ENCODE measurements around the gene CFAP97.
"Not testable (repeated sequence)": the region's sequence is repeated elsewhere in the genome, so short reads cannot be mapped to it uniquely, and the experiment has no call there.

CFAP97 gene

GRCh38 chr4:185203486-185204237 is at the start of gene CFAP97:
Gene CFAP97, minus strand, starts transcription at chr4:185204000. Its CDS starts 12,804 bp downstream, at chr4:185191196.
- peak; percentile 41 for DNase-seq

GRCh38 chr4:185249105-185249504 is 45.3 kb upstream of the CFAP97 start:
- no peak for DNase-seq

GRCh38 chr4:185248393-185249039 is 44.7 kb upstream of the CFAP97 start:
- no peak for DNase-seq

- no peak for DNase-seq
These were observed 43.4 kb upstream of the CFAP97 start for GRCh38 chr4:185247151-185247550.

GRCh38 chr4:185246453-185246852 is 42.7 kb upstream of the CFAP97 start:
- DNase-seq: no peak

GRCh38 chr4:185244763-185245162 is 41.0 kb upstream of the CFAP97 start:
- DNase-seq: no peak

- DNase-seq: no peak
These were observed 40.1 kb upstream of the CFAP97 start for GRCh38 chr4:185243879-185244278.

GRCh38 chr4:185242749-185243533 is 39.1 kb upstream of the CFAP97 start:
- no peak for DNase-seq

- not testable (repeated sequence) for DNase-seq
These were observed 36.7 kb upstream of the CFAP97 start for GRCh38 chr4:185240486-185240885.

GRCh38 chr4:185238750-185239149 is 35.0 kb upstream of the CFAP97 start:
- no peak for DNase-seq

- DNase-seq: no peak
These were observed 34.4 kb upstream of the CFAP97 start for GRCh38 chr4:185238215-185238681.

GRCh38 chr4:185237175-185237574 is 33.4 kb upstream of the CFAP97 start:
- no peak for DNase-seq

GRCh38 chr4:185235843-185236503 is 32.2 kb upstream of the CFAP97 start:
- no peak for DNase-seq

- no peak for DNase-seq
These were observed 31.5 kb upstream of the CFAP97 start for GRCh38 chr4:185235119-185235842.

GRCh38 chr4:185232370-185232769 is 28.6 kb upstream of the CFAP97 start:
- DNase-seq: no peak

GRCh38 chr4:185229021-185229818 is 25.4 kb upstream of the CFAP97 start:
- DNase-seq: no peak

GRCh38 chr4:185227713-185228278 is 24.0 kb upstream of the CFAP97 start:
- DNase-seq: no peak

GRCh38 chr4:185227131-185227551 is 23.3 kb upstream of the CFAP97 start:
- no peak for DNase-seq

- DNase-seq: no peak
These were observed 22.1 kb upstream of the CFAP97 start for GRCh38 chr4:185225940-185226339.

GRCh38 chr4:185224597-185224996 is 20.8 kb upstream of the CFAP97 start:
- DNase-seq: no peak

GRCh38 chr4:185222598-185222997 is 18.8 kb upstream of the CFAP97 start:
- no peak for DNase-seq

Data from DMS 273 treated with DMSO at 0.1 percent for 48 hours (cell line).